Hepatic stellate cell (primary cell): ENCODE measurements around the gene PAN3.
"Not testable (repeated sequence)": the region's sequence is repeated elsewhere in the genome, so short reads cannot be mapped to it uniquely, and the experiment has no call there.

Experiments
- DNase-seq: peaks from one replicate; pipeline ENCODE4 v3.0.0; 2011; ENCODE audit warnings: low spot score

The PAN3 gene

GRCh38 chr13:28136916-28137315 lies 1.4 kb upstream of the PAN3 start:
- no peak for DNase-seq

DNA sequence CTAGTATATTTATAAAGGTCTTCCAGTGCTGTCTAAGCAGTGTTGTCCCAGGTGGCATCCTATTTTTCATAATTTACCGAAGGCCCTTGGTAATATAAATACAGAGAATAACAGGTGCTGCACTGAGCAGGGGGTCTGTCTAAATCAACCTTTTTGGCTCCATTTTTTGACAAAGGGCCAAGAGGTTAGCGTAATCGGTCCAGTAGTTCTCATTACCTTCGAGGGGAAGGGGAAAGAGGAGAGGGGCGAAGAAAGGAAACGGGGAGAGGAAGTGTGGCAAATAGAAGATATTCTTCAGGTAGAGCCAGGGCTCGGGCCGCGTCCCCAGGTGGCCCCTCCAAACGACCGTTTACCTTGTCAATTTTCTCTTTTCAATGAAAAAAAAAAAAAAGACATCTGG lies 749 bp upstream of the PAN3 start:
- no peak for DNase-seq

DNA sequence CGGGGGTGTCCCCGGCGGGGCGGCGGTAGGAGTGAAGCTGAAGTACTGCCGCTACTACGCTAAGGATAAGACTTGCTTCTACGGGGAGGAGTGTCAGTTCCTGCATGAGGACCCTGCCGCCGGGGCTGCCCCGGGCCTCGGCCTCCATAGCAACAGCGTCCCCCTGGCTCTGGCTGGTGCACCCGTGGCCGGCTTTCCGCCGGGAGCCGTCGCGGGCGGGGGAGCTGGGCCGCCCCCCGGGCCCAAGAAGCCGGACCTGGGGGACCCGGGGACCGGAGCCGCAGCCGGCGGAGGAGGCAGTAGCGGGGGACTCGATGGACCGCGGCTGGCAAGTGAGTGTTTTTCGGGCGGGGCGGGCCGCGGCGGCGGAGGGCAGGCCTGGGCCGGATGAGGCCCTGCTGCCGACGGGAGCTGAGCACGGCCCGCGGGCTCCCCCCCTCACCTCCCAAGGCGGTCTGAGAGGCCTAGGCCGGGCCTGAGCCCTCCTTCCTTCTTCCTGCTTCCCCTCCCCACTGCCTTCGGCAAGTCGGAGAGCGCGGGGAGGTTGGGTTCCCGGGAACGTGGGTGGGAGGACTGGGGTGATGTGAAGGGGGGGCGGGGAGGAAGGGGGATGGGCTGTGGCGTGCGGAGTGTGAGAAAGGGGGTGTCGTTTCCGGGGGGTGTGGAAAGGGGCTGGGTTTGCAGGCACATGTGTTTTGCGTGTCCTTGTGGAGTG lies 568 bp downstream of the PAN3 start:
- DNase-seq = peak; percentile 75

DNA sequence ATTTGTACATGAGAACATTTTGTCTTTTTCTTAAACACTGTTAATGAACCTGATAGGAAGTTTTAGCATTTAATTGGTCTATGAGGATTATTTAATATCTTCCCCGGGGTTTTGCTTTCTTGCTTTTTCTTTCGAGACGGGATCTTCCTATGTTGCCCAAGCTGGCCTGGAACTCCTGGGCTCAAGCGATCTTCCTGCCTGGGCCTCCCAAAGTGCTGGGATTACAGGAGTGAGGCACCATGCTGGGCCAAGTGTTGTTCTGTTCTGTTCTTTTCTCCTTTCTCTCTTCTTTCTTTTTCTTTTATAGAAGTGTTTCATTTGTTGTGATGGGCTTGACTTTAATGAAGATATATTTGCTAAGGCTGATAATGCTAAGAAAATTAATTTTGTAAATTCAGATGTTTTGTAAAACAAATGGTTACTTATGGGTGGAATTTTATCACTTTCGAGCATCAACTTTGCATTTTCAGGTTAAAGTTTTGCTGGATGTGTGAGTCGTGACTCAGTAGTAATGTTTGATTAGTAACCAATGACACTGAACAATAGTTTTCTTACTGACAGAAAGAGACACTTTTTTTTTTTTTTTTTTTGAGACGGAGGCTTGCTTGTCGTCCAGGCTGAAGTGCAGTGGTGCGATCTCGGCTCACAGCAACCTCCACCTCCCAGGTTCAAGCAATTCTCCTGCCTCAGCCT lies 2.2 kb downstream of the PAN3 start:
- no peak for DNase-seq

DNA sequence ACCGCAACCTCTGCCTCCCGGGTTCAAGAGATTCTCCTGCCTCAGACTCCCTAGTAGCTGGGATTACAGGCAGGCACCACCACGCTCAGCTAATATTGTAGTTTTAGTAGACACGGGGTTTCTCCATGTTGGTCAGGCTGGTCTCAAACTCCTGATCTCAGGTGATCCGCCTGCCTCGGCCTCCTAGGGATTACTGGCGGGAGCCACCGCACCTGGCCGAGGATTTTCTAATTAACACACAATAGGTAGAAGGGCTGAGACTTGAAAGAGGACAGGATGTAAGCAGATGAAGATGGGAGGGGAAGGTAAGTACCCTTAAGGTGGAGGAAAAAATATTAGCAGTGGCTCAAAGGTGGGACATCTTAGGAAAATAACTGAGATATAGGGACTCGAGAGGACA lies 3.2 kb downstream of the PAN3 start:
- DNase-seq = not testable (repeated sequence)

- no peak for DNase-seq
These were observed 6.7 kb downstream of the PAN3 start for GRCh38 chr13:28145049-28145448.

GRCh38 chr13:28147495-28147894 lies 9.2 kb downstream of the PAN3 start:
- no peak for DNase-seq

GRCh38 chr13:28159057-28159456 lies 20.7 kb downstream of the PAN3 start:
- no peak for DNase-seq

- DNase-seq = no peak
These were observed 23.0 kb downstream of the PAN3 start for GRCh38 chr13:28161370-28161769.

DNA sequence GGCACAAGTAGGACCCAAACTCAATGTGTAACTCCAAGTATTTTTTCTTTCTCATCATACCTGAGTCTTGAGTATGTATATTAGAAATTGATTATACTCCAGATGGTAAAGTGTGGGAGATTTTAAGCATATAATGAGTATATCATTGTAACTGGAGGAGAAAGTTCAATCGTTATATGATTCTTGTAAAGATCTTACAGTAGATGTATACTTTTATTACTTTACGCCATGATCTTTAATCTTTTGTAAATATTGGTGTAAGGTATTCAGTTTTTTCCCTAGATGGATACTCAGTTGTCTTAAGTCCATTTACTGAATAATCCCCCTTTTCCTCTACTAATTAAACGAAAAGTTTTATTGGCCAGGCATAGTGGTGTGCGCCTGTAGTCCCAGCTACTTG lies 25.2 kb downstream of the PAN3 start:
- DNase-seq = no peak

DNA sequence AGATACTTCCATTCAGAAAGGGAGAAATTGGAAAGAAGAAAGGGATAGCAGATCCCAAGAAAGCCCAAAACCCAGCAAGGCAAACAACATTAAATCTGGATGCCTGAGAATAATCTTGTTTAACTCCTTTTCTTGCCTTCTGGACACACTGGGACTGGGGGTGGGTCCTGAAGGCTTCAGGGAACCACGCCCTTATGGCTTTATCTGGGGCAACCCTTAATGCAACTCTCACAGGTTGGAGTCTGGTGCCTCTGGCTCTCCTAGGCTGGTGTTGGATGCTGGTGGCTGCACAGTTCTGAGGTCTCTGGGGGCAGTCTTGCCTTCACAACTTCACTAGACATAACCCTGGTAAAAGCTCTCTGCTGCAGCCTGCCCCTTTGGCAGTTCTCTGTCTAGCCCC lies 27.9 kb downstream of the PAN3 start:
- no peak for DNase-seq

DNA sequence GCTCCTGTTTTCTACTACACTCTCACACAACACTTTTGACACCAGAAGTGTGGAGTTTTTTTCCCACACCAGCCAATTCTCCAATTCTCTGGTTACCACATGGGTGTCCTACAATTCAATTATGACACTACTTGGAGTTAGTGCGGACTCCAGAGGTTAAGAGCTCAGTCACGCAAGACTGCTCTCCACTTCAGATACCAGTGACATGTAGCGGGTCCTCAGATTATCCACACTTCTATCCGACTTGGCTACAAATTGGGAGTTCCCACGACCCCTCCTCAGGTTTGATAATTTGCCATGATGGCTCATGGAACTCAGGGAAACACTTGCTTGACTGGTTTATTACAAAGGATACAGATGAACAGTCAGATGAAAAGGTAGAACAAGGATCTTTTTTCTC lies 32.9 kb downstream of the PAN3 start:
- no peak for DNase-seq

DNA sequence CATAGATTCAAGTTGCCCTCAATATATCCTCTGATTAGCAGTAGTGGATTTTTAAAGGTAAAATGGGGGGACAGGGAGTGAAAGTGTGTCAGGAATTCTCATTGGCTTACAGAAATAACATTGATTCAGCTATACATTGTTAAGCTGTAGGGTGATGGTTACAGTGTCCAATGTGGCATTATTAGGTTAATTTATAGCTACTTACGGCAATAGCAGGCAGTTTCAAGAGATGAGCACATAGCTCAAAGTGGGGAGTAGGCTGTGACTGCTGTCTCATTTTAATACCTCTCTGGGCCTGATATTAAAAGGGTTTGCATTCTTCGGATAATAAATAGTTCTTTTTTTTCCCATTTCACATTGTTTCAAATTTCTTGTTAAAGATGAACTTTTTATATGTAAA lies 34.6 kb downstream of the PAN3 start:
- no peak for DNase-seq

DNA sequence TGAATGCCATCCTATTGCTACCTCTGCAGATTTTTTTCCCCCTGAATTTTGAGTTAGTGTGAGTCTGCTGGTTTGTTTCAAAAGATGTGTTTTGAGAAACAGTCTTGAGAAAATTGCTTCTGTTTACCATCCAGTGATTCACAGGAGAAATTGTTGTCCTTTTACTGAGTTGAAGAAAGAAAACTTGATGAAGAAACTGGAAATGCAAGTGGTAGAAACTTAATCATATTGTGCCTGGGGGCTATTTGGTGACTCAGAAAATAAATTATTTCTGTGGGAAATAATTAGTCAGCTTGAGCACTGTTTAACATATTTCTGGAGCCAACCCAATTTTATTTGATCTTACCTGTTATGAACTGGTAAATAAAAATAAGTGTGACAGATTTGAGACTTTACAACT lies 35.4 kb downstream of the PAN3 start:
- DNase-seq = no peak

DNA sequence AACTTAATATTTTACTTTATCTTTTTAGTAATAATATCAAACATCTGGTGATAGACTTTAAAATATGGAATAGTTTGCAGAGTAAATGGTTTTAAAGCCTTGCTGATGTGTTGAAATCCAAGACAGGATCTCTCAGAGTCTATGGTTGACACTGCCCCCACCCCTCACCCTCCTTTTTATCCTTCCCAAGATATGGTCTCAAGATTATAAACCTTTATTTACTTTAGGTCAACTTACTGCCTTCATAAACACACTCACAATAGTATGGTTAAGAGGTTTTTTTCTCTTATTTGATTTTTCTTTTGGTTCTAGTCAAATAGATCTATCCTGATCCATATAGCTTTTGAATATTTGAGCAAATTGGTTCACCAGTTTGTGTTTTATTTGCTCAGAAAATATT lies 39.0 kb downstream of the PAN3 start:
- no peak for DNase-seq

DNA sequence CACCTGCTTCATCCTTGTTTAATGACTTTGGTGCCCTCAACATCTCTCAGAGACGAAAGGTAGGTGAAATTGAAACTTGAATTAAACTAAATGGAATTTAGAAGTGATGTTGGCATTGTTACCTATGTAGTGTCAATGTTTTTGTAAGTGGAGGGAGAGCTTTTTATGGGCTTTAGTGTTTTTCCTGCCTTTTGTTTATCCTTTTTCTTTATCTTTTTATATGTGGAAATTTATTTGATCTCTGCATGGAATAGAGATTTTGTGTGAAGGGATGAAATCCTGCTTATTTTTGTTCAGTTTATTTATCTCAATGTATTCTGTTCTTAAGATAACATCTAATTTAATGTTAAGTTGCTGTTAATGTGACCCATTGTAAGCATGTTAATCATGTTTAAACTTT lies 39.5 kb downstream of the PAN3 start:
- DNase-seq = no peak

- no peak for DNase-seq
These were observed 41.6 kb downstream of the PAN3 start for GRCh38 chr13:28179974-28180373.

GRCh38 chr13:28181413-28181812 lies 43.1 kb downstream of the PAN3 start:
- no peak for DNase-seq

DNA sequence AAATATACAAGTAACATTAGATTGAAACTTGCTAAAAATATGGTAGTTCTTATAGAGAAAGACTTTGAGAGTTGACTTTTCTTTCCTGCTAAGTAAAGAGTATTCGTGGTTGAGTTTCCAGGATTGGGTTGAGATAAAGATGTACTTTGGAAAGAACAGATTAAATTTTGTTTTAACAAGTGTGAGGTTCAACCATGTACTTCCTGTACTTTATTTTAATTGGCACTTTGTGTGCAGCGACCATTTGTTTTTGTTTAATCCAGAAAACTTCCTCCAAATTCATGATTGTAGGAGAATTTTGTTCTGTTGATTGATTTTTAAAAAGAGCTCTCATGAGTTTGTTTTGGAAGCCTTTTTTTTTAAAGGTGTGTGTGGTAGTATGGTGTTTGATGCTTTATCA lies 46.9 kb downstream of the PAN3 start:
- no peak for DNase-seq

GRCh38 chr13:28199089-28199488 lies 60.7 kb downstream of the PAN3 start:
- DNase-seq = no peak

- no peak for DNase-seq
These were observed 65.7 kb downstream of the PAN3 start for GRCh38 chr13:28204043-28204442.

- DNase-seq = no peak
These were observed 66.5 kb downstream of the PAN3 start for GRCh38 chr13:28204690-28205443.

- DNase-seq = no peak
These were observed 80.3 kb downstream of the PAN3 start for GRCh38 chr13:28218679-28219078.
